Measurements from ENCODE around the gene FAM167B.

DNA sequence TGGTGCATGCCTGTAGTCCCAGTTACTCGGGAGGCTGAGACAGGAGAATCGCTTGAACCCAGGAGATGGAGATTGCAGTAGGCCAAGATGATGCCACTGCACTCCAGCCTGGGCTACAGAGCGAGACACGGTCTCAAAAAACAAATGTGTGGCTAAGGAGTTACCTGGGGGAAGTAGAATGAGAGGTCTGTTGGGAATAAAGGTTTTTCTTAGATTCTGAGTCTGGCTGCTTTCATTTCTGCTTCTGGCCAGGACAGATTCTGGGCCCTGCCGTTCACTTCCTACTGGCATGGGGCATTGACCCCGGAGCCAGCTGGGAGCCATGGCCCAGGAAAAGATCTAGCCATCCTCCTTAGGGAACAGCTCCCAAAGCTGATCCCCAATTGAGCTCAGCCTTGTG is 38.6 kb upstream of the FAM167B start:
- TF ChIP-seq ELF4 (IDR thresholded peaks at IDR 0.05): no peak
- no peak for TF ChIP-seq SUZ12 (IDR thresholded peaks at IDR 0.05)
- TF ChIP-seq BHLHE40 (IDR thresholded peaks at IDR 0.05; ENCODE audit: borderline replicate concordance): no peak
- TF ChIP-seq FOXA1 (IDR thresholded peaks at IDR 0.05): no peak
- TF ChIP-seq NFRKB (IDR thresholded peaks at IDR 0.05): no peak
- TF ChIP-seq ZNF384 (IDR thresholded peaks at IDR 0.05): no peak
- no peak for TF ChIP-seq HDGF (IDR thresholded peaks at IDR 0.05; ENCODE audit: borderline replicate concordance)
- TF ChIP-seq SP1 (IDR thresholded peaks at IDR 0.05): no peak
- TF ChIP-seq FOXM1 (IDR thresholded peaks at IDR 0.05; ENCODE audit: borderline replicate concordance): no peak
- TF ChIP-seq, protein P1, sequence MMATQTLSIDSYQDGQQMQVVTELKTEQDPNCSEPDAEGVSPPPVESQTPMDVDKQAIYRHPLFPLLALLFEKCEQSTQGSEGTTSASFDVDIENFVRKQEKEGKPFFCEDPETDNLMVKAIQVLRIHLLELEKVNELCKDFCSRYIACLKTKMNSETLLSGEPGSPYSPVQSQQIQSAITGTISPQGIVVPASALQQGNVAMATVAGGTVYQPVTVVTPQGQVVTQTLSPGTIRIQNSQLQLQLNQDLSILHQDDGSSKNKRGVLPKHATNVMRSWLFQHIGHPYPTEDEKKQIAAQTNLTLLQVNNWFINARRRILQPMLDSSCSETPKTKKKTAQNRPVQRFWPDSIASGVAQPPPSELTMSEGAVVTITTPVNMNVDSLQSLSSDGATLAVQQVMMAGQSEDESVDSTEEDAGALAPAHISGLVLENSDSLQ (IDR thresholded peaks at IDR 0.05): no peak
